Epithelial cell of proximal tubule (primary cell): ENCODE measurements around the gene STMN1. TPM values are rescaled to one million over a fixed set of nuclear protein-coding genes. Genes with fewer than 3 reads are reported as not detected.

Source experiments
- DNase-seq: peaks from one replicate; pipeline ENCODE4 v3.0.0-alpha.2; 2011; ENCODE audit warnings: low read depth
- H3K4me3 ChIP-seq: 2 replicates; pipeline ENCODE4 v1.5.1; 2011; ENCODE audit warnings: low read depth, mild to moderate bottlenecking, low read length
- total RNA-seq: library from RNA; depleted of rRNA; stranded (reverse); fragments of >200 nt; gene quantifications from 2 replicates; pipeline ENCODE4 v1.2.3, GENCODE V29; 2015
- TF ChIP-seq, protein P1 (sequence below): conservative IDR thresholded peaks from 2 replicates; pipeline ENCODE4 v1.5.1; 2012; ENCODE audit warnings: low read depth, mild to moderate bottlenecking, low read length

Gene STMN1
- total RNA-seq: 396 and 554 TPM in 2 replicates

DNA sequence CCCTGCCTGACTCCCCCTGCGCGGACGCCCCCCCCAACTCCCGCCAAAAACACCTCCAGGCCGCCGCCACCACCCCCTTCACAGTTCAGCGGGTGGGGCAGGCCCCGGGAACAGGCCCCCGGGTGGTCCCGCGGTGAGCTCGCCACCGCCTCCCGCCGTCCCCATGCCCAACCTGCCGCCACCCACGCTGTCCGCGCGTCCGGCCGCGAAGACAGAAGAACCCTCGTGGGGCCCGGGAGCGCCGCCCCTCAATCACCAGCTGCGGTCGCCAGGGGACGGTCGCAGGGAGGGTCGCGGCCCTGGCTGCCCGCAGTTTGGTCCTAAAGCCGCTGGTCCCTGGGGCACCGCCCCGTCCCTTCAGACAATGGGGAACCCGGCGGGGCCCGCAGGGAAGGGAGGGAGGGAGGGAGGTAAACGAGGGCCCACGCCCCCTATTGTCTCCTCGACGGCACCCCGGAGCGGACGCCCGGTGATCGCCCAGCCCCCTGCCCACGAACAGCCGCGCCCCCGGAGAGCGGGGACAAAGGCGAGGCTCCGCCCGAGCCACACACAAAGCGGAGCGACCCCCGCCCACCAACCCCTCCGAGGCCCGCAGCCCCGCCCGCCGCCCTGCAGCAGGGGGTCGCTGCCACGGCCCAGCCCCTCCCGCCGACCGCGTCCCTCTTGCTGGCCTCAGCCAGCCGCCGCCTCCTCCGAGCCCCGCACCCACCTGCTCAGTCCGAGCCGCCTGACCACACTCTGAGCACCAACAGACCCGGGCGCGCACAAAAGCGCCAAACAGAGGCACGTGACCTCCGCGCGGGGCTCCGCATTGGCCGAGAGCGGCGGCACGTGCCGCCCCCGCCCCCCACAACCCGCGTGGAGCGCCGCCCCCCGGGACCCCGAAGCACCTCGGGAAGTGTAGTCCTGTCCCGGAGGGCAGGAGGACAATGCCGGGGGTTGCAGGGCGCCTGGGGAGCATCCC, at the start of gene STMN1:
Gene STMN1 (minus strand): TSS at position 740 of the 964 bp plus-strand sequence. CDS start 1,743 bp downstream, outside the sequence.
- DNase-seq: no peak
- TF ChIP-seq, protein P1, sequence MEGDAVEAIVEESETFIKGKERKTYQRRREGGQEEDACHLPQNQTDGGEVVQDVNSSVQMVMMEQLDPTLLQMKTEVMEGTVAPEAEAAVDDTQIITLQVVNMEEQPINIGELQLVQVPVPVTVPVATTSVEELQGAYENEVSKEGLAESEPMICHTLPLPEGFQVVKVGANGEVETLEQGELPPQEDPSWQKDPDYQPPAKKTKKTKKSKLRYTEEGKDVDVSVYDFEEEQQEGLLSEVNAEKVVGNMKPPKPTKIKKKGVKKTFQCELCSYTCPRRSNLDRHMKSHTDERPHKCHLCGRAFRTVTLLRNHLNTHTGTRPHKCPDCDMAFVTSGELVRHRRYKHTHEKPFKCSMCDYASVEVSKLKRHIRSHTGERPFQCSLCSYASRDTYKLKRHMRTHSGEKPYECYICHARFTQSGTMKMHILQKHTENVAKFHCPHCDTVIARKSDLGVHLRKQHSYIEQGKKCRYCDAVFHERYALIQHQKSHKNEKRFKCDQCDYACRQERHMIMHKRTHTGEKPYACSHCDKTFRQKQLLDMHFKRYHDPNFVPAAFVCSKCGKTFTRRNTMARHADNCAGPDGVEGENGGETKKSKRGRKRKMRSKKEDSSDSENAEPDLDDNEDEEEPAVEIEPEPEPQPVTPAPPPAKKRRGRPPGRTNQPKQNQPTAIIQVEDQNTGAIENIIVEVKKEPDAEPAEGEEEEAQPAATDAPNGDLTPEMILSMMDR: no peak

GRCh38 chr1:25955553-25955952, 49.3 kb upstream of the STMN1 start:
- DNase-seq: no peak
- TF ChIP-seq, protein P1: no peak
- H3K4me3 ChIP-seq: no peak overlapping the region

More for the DNA sequence above, at the start of gene STMN1:
- peak within 1 kb of the TSS; percentile 89 for H3K4me3 ChIP-seq

DNA sequence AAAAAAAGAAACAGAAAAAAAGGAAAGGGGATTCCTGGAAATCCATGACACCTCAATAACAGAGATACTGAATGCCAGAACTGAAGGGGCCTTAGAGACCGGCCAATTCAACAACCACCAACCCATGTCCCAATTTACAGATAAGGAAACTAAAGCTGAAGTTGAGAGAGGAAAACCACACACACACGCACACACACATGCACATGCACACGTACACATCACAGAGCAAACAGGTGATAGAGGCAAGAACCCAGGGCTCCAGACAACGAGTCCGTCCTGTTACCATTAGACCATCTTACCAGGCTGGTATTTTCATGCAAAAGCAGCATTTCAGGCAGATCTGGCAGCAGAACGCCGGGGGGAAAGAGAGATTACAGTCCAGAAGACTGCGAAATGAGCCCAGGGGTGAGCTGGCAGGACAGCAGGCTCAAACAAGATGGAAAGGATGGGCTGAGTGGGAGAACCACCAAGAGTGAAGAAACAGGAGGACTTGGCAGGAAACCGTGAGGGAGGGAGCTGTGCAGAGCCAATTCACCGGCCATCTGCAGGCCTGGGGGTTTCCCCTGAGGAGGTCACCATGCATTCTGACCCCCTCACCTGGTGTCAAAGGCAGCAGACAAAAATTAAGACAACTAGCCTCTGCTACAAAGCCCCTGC, 48.2 kb upstream of the STMN1 start:
- no peak overlapping the region for H3K4me3 ChIP-seq
- DNase-seq: no peak
- TF ChIP-seq, protein P1: no peak

- TF ChIP-seq, protein P1: no peak
- H3K4me3 ChIP-seq: no peak overlapping the region
- DNase-seq: no peak
Measured at GRCh38 chr1:25952841-25953401, 46.7 kb upstream of the STMN1 start.

- no peak overlapping the region for H3K4me3 ChIP-seq
- TF ChIP-seq, protein P1: no peak
- no peak for DNase-seq
Measured at GRCh38 chr1:25948641-25949040, 42.4 kb upstream of the STMN1 start.

- no peak overlapping the region for H3K4me3 ChIP-seq
- TF ChIP-seq, protein P1: no peak
- no peak for DNase-seq
Measured at GRCh38 chr1:25947027-25947426, 40.8 kb upstream of the STMN1 start.
